Bronchial epithelial cell (primary cell): ENCODE measurements around the gene MCTP1. TPM values are rescaled to one million over a fixed set of nuclear protein-coding genes. Genes with fewer than 3 reads are reported as not detected.
A peak's percentile ranks its signal among the peaks of the same experiment; 100 is the strongest.

Experiments used
- DNase-seq: peaks from one replicate; pipeline ENCODE4 v3.0.0-alpha.2; 2010; ENCODE audit warnings: low read depth
- FAIRE-seq: peaks from 2 replicates; lab custom pipeline; 2011; peaks lifted over from hg19 to GRCh38; lab: Jason Lieb, UNC
- H3K27me3 ChIP-seq: 2 replicates; pipeline ENCODE4 v1.5.1; 2011; ENCODE audit warnings: low read length; ENCODE audit not compliant: control insufficient read depth, insufficient read depth
- H3K36me3 ChIP-seq: 2 replicates; pipeline ENCODE4 v1.5.1; 2011; ENCODE audit warnings: low read length; ENCODE audit not compliant: control insufficient read depth, insufficient read depth
- H3K4me3 ChIP-seq: 2 replicates; pipeline ENCODE4 v1.5.1; 2011; ENCODE audit warnings: mild to moderate bottlenecking, low read depth, low read length, control low read depth
- CTCF ChIP-seq: IDR thresholded peaks from 2 replicates; pipeline ENCODE4 v1.5.1; 2011; ENCODE audit warnings: mild to moderate bottlenecking, moderate library complexity, low read length, control low read depth, inconsistent platforms; ENCODE audit not compliant: insufficient read depth, severe bottlenecking
- total RNA-seq: library from RNA; depleted of rRNA; stranded (reverse); fragments of >200 nt; gene quantifications from 2 replicates; pipeline ENCODE4 v1.2.1, GENCODE V29; 2014

The MCTP1 gene
- total RNA-seq, 1 donor from 2014 or later: 17.9 TPM

- DNase-seq: no peak
- TF ChIP-seq CTCF: no peak
- FAIRE-seq: no peak
- Histone ChIP-seq H3K4me3 (no peak overlapping the region), H3K36me3 (no peaks in the 10 kb centered on the region), H3K27me3 (no peaks in the 10 kb centered on the region)
Measured at GRCh38 chr5:95102687-95103086, 182.2 kb downstream of the MCTP1 start.

GRCh38 chr5:95102080-95102479, 182.8 kb downstream of the MCTP1 start:
- no peak overlapping the region for H3K4me3 ChIP-seq
- H3K36me3 ChIP-seq: no peaks in the 10 kb centered on the region
- H3K27me3 ChIP-seq: no peaks in the 10 kb centered on the region
- no peak for FAIRE-seq
- no peak for TF ChIP-seq CTCF
- DNase-seq: no peak

GRCh38 chr5:95100551-95100950, 184.3 kb downstream of the MCTP1 start:
- Histone ChIP-seq H3K27me3 (no peaks in the 10 kb centered on the region), H3K4me3 (no peak overlapping the region), H3K36me3 (no peaks in the 10 kb centered on the region)
- FAIRE-seq (no peak), DNase-seq (peak; percentile 17)
- TF ChIP-seq CTCF: no peak

- FAIRE-seq: no peak
- peak; percentile 15 for DNase-seq
- Histone ChIP-seq H3K36me3 (no peaks in the 10 kb centered on the region), H3K4me3 (no peak overlapping the region), H3K27me3 (no peaks in the 10 kb centered on the region)
- TF ChIP-seq CTCF: no peak
Measured at GRCh38 chr5:95098012-95098411, 186.9 kb downstream of the MCTP1 start.

- Histone ChIP-seq H3K36me3 (no peaks in the 10 kb centered on the region), H3K4me3 (no peak overlapping the region), H3K27me3 (no peaks in the 10 kb centered on the region)
- TF ChIP-seq CTCF: no peak
- DNase-seq: no peak
- no peak for FAIRE-seq
Measured at GRCh38 chr5:95093211-95093610, 191.7 kb downstream of the MCTP1 start.

- FAIRE-seq: no peak
- no peak for TF ChIP-seq CTCF
- Histone ChIP-seq H3K4me3 (no peak overlapping the region), H3K36me3 (no peaks in the 10 kb centered on the region), H3K27me3 (no peaks in the 10 kb centered on the region)
- DNase-seq: no peak
Measured at GRCh38 chr5:95090774-95091173, 194.1 kb downstream of the MCTP1 start.
